CD14-positive monocyte (primary cell): ENCODE data around the gene DDX31. TPM values are rescaled to one million over a fixed set of nuclear protein-coding genes. Genes with fewer than 3 reads are reported as not detected.

Source experiments
- DNase-seq, 3 donors: peaks; one replicate each; pipeline ENCODE4 v3.0.0-alpha.2; 2011 to 2022
- H2AFZ ChIP-seq: 2 replicates; pipeline ENCODE4 v1.6.0; 2012; ENCODE audit warnings: mild to moderate bottlenecking, low read depth, low read length, inconsistent platforms; ENCODE audit not compliant: insufficient read depth, poor library complexity, severe bottlenecking
- H3K27ac ChIP-seq, 2 donors: 1 replicate in 1 of 2; 2 replicates in 1 of 2; pipeline ENCODE4 v1.5.1; 2012 to 2013; ENCODE audit warnings: low read length in 2 of 2, control low read depth in 1 of 2, inconsistent platforms in 1 of 2, low read depth in 1 of 2, mild to moderate bottlenecking in 1 of 2
- H3K27me3 ChIP-seq, 2 donors: one replicate each; pipeline versions ENCODE4 v1.6.0 to v1.6.1; 2011 to 2013; ENCODE audit warnings: low read length in 2 of 2; ENCODE audit not compliant: control insufficient read depth in 2 of 2, insufficient read depth in 2 of 2
- H3K36me3 ChIP-seq, 2 donors: replicated peaks in 1 of 2; 1 replicate in 1 of 2; 2 replicates in 1 of 2; pipeline versions ENCODE4 v1.5.1 to v1.6.1; 2012 to 2013; ENCODE audit warnings: low read length in 2 of 2, control low read depth in 1 of 2, inconsistent platforms in 1 of 2, mild to moderate bottlenecking in 1 of 2; ENCODE audit not compliant: insufficient read depth in 2 of 2, control insufficient read depth in 1 of 2
- H3K4me1 ChIP-seq, 2 donors: 1 replicate in 1 of 2; 2 replicates in 1 of 2; pipeline versions ENCODE4 v1.5.1 to v1.6.1; 2012 to 2013; ENCODE audit warnings: low read length in 2 of 2, control low read depth in 1 of 2, inconsistent platforms in 1 of 2, mild to moderate bottlenecking in 1 of 2, moderate library complexity in 1 of 2; ENCODE audit not compliant: insufficient read depth in 2 of 2, control insufficient read depth in 1 of 2
- H3K4me2 ChIP-seq: replicated peaks from 2 replicates; pipeline ENCODE3; 2012; ENCODE audit warnings: low read length, moderate library complexity, mild to moderate bottlenecking; ENCODE audit not compliant: poor library complexity, severe bottlenecking; ENCODE audit errors: extremely low read depth
- H3K4me3 ChIP-seq, 3 experiments: fragments of 200-600 bp in 1 of 3; sonication (generic) in 1 of 3; replicated peaks in 1 of 3; 1 replicate in 2 of 3; 2 replicates in 1 of 3; pipeline ENCODE4 v1.5.1; 2011 to 2013; ENCODE audit warnings: low read length in 3 of 3, mild to moderate bottlenecking in 3 of 3, control low read depth in 2 of 3, low read depth in 2 of 3, inconsistent platforms in 1 of 3, moderate library complexity in 1 of 3
- H3K79me2 ChIP-seq: 2 replicates; pipeline ENCODE4 v1.6.0; 2012; ENCODE audit warnings: mild to moderate bottlenecking, control low read depth, inconsistent platforms, low read length, moderate library complexity; ENCODE audit not compliant: insufficient read depth
- H3K9ac ChIP-seq: 2 replicates; pipeline ENCODE4 v1.6.0; 2017; ENCODE audit warnings: low read length, mild to moderate bottlenecking; ENCODE audit not compliant: insufficient read depth, poor library complexity, severe bottlenecking
- H3K9me3 ChIP-seq, 2 donors: replicated peaks in 1 of 2; 1 replicate in 1 of 2; 2 replicates in 1 of 2; pipeline versions ENCODE4 v1.5.1 to v1.6.1; 2012 to 2013; ENCODE audit warnings: low read length in 2 of 2, control low read depth in 1 of 2; ENCODE audit not compliant: control insufficient read depth in 1 of 2, insufficient read depth in 1 of 2
- H4K20me1 ChIP-seq: 2 replicates; pipeline ENCODE4 v1.6.0; 2012; ENCODE audit warnings: mild to moderate bottlenecking, low read length, control low read depth, moderate library complexity; ENCODE audit not compliant: insufficient read depth
- H3K27ac Mint-ChIP-seq, 7 donors: one replicate each; pipeline ENCODE4 v1.8.0; 2020; ENCODE audit warnings: mild to moderate bottlenecking in 7 of 7, mixed read lengths in 7 of 7, moderate library complexity in 6 of 7, inconsistent platforms in 2 of 7
- H3K27me3 Mint-ChIP-seq, 3 donors: one replicate each; pipeline ENCODE4 v1.8.0; 2021 to 2022; ENCODE audit warnings: low read depth in 3 of 3, mild to moderate bottlenecking in 3 of 3, mixed read lengths in 3 of 3, moderate library complexity in 3 of 3, inconsistent platforms in 1 of 3
- H3K36me3 Mint-ChIP-seq, 2 donors: one replicate each; pipeline ENCODE4 v1.8.0; 2020; ENCODE audit warnings: mixed read lengths in 2 of 2, inconsistent platforms in 1 of 2, mild to moderate bottlenecking in 1 of 2
- H3K4me1 Mint-ChIP-seq: one replicate; pipeline ENCODE4 v1.8.0; 2020; ENCODE audit warnings: mild to moderate bottlenecking, mixed read lengths
- H3K4me3 Mint-ChIP-seq, 2 donors: one replicate each; pipeline ENCODE4 v1.8.0; 2020; ENCODE audit warnings: mild to moderate bottlenecking in 2 of 2, mixed read lengths in 2 of 2, moderate library complexity in 1 of 2
- H3K9me3 Mint-ChIP-seq, 7 donors: one replicate each; pipeline ENCODE4 v1.8.0; 2020 to 2022; ENCODE audit warnings: mixed read lengths in 7 of 7, mild to moderate bottlenecking in 6 of 7, moderate library complexity in 6 of 7, inconsistent platforms in 2 of 7
- WGBS: methylation state at CpG from one replicate; pipeline ENCODE4 v1.1.5; 2013; ENCODE audit warnings: missing lambda C conversion rate; ENCODE audit not compliant: insufficient coverage; 5-methylcytosine and 5-hydroxymethylcytosine counted together
- intact Hi-C, 2 donors: fragments of 100-400 bp; cut with micrococcal nuclease; formaldehyde crosslinking; loops; one replicate each; pipeline versions ENCODE4 v1.15.0 to v1.15.1; 2023
- polyA plus RNA-seq, 3 donors: library from polyadenylated mRNA; depleted of rRNA in 1 of 3; unstranded in 2 of 3; stranded (reverse) in 1 of 3; fragments of 300-500 nt in 2 of 3; fragments of >200 nt in 1 of 3; fragmentation: Illumina TruSeq in 2 of 3; gene quantifications; 1 replicate in 2 of 3; 2 replicates in 1 of 3; pipeline ENCODE4 v1.2.3, GENCODE V29; 2012 to 2021
- TF ChIP-seq, protein P1 (sequence below): fragments of 200-600 bp; IDR thresholded peaks from one replicate; pipeline ENCODE4 v1.8.0; 2022; ENCODE audit warnings: antibody characterized with exemption, mild to moderate bottlenecking

Gene DDX31
- polyA plus RNA-seq, 3 donors = 1.1 to 4.2 (median 1.5) TPM

DNA sequence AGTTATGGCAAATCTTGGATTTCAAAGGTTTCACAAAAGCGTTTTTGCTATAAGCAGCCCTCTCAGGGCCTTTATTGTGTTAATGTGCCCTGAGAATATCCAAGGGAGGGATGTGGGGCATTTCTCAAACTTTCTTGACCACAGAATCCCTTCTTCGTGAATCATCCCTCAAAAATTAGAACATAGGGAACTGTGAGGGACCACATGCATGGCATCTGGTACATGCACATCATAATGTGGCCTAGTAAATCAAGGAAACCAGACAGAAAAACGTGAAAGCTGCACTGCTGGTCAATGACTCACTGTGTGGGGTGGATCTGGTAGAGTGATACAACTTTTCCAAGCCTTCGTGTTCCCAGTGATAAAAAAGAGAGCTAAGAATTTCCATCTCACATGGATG lies 22.4 kb downstream of the DDX31 start:
- WGBS = 80% methylated on average over 1 of the region's 4 CpGs
- Histone ChIP-seq H3K79me2 (no peaks in the 10 kb centered on the region), H3K4me3 (no peak overlapping the region), H3K9me3 (no peaks in the 10 kb centered on the region), H3K4me1 (no peaks in the 10 kb centered on the region), H4K20me1 (no peaks in the 10 kb centered on the region), H2AFZ (no peak overlapping the region), H3K4me2 (no peak overlapping the region), H3K27ac (no peak overlapping the region), H3K9ac (no peak overlapping the region), H3K27me3 (no peaks in the 10 kb centered on the region), H3K36me3 (peaks cover 64 to 85% of the 10 kb centered on the region in 2 donors)
- Mint-ChIP-seq H3K4me3 (no peak overlapping the region), H3K27ac (no peak overlapping the region), H3K4me1 (peaks cover 5% of the 10 kb centered on the region), H3K9me3 (no peaks in the 10 kb centered on the region), H3K27me3 (no peaks in the 10 kb centered on the region), H3K36me3 (peaks cover 56 to 62% of the 10 kb centered on the region in 2 donors)
- DNase-seq = no peak
- intact Hi-C loops = no loop called here
- TF ChIP-seq, protein P1, sequence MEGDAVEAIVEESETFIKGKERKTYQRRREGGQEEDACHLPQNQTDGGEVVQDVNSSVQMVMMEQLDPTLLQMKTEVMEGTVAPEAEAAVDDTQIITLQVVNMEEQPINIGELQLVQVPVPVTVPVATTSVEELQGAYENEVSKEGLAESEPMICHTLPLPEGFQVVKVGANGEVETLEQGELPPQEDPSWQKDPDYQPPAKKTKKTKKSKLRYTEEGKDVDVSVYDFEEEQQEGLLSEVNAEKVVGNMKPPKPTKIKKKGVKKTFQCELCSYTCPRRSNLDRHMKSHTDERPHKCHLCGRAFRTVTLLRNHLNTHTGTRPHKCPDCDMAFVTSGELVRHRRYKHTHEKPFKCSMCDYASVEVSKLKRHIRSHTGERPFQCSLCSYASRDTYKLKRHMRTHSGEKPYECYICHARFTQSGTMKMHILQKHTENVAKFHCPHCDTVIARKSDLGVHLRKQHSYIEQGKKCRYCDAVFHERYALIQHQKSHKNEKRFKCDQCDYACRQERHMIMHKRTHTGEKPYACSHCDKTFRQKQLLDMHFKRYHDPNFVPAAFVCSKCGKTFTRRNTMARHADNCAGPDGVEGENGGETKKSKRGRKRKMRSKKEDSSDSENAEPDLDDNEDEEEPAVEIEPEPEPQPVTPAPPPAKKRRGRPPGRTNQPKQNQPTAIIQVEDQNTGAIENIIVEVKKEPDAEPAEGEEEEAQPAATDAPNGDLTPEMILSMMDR = no peak

DNA sequence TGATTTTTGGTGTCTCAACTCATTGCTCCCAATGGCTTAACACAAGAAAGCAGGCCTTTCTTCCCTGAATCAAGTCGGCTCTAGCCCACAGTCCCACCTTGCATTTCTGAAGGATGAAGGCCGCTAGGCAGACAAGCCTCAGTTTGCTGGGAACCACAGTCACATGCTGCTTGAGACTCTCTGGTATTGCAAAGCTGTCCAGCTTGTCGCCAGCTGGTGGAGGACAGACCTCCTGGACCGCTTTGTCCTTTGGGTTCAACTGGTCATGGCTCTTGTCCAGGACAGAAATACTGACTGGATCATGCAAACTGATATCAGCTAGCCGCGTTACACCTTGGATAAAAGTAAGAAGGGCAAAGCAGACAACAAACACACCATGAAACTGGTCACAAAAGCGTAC lies 23.1 kb downstream of the DDX31 start:
- H2AFZ ChIP-seq = no peak overlapping the region
- WGBS = 97% methylated on average over 5 of the region's 7 CpGs
- intact Hi-C loops = no loop called here

More for the DNA sequence above, 23.1 kb downstream of the DDX31 start:
- DNase-seq = no peak
- peaks cover 5% of the 10 kb centered on the region for H3K4me1 Mint-ChIP-seq
- no peaks in the 10 kb centered on the region for H3K79me2 ChIP-seq
- no peak overlapping the region for H3K4me3 ChIP-seq
- peaks cover 69 to 84% of the 10 kb centered on the region in 2 donors for H3K36me3 ChIP-seq
- H4K20me1 ChIP-seq = no peaks in the 10 kb centered on the region
- no peak overlapping the region for H3K9ac ChIP-seq
- no peak overlapping the region for H3K4me2 ChIP-seq
- no peaks in the 10 kb centered on the region for H3K9me3 Mint-ChIP-seq
- H3K27me3 ChIP-seq = no peaks in the 10 kb centered on the region
- TF ChIP-seq, protein P1 = no peak
- no peaks in the 10 kb centered on the region for H3K4me1 ChIP-seq
- H3K27ac ChIP-seq = no peak overlapping the region
- H3K4me3 Mint-ChIP-seq = no peak overlapping the region
- H3K27ac Mint-ChIP-seq = no peak overlapping the region
- H3K9me3 ChIP-seq = no peaks in the 10 kb centered on the region
- no peaks in the 10 kb centered on the region for H3K27me3 Mint-ChIP-seq
- H3K36me3 Mint-ChIP-seq = peaks cover 56 to 63% of the 10 kb centered on the region in 2 donors
